H9 (cell line): ENCODE measurements around the gene DPYD. TPM values are rescaled to one million over a fixed set of nuclear protein-coding genes. Genes with fewer than 3 reads are reported as not detected.

Source experiments
- DNase-seq: peaks from one replicate; pipeline ENCODE4 v3.0.0-alpha.2; 2017
- H2AFZ ChIP-seq: one replicate; pipeline ENCODE4 v1.6.1; 2013; ENCODE audit warnings: mild to moderate bottlenecking, low read length, control low read depth, moderate library complexity
- H2AK5ac ChIP-seq: 2 replicates; pipeline ENCODE4 v1.6.1; 2013; ENCODE audit warnings: low read length, control low read depth, mixed read lengths; ENCODE audit not compliant: insufficient read length
- H2BK120ac ChIP-seq: one replicate; pipeline ENCODE4 v1.6.1; 2013; ENCODE audit warnings: low read depth, mild to moderate bottlenecking, low read length, control low read depth, inconsistent platforms; ENCODE audit not compliant: poor library complexity, severe bottlenecking
- H2BK12ac ChIP-seq: 2 replicates; pipeline ENCODE4 v1.6.1; 2013; ENCODE audit warnings: low read length, control low read depth, mixed read lengths, low read depth; ENCODE audit not compliant: insufficient read length
- H2BK15ac ChIP-seq: 2 replicates; pipeline ENCODE4 v1.6.1; 2013; ENCODE audit warnings: low read depth, low read length, control low read depth
- H2BK20ac ChIP-seq: one replicate; pipeline ENCODE4 v1.6.1; 2013; ENCODE audit warnings: low read depth, mild to moderate bottlenecking, low read length, control low read depth, inconsistent platforms; ENCODE audit not compliant: poor library complexity, severe bottlenecking
- H2BK5ac ChIP-seq: 2 replicates; pipeline ENCODE4 v1.6.1; 2013; ENCODE audit warnings: low read length, control low read depth, mixed read lengths; ENCODE audit not compliant: insufficient read length
- H3K14ac ChIP-seq: 2 replicates; pipeline ENCODE4 v1.6.1; 2013; ENCODE audit warnings: low read length, control low read depth; ENCODE audit not compliant: insufficient read depth
- H3K18ac ChIP-seq: 2 replicates; pipeline ENCODE4 v1.6.1; 2013; ENCODE audit warnings: low read depth, mild to moderate bottlenecking, mixed read lengths, low read length, control low read depth; ENCODE audit not compliant: insufficient read length
- H3K23ac ChIP-seq: 2 replicates; pipeline ENCODE4 v1.6.1; 2013; ENCODE audit warnings: low read length, control low read depth, mixed read lengths, low read depth; ENCODE audit not compliant: insufficient read length
- H3K23me2 ChIP-seq: 2 replicates; pipeline ENCODE4 v1.6.1; 2013; ENCODE audit warnings: low read depth, mild to moderate bottlenecking, mixed read lengths, low read length, control low read depth; ENCODE audit not compliant: insufficient read length, poor library complexity, severe bottlenecking
- H3K27ac ChIP-seq: 2 replicates; pipeline ENCODE4 v1.5.1; 2013; ENCODE audit warnings: low read length, control low read depth, mixed read lengths, low read depth; ENCODE audit not compliant: insufficient read length
- H3K27me3 ChIP-seq: 2 replicates; pipeline ENCODE4 v1.6.1; 2013; ENCODE audit warnings: low read length, control low read depth, inconsistent platforms; ENCODE audit not compliant: insufficient read depth
- H3K4ac ChIP-seq: 2 replicates; pipeline ENCODE4 v1.6.1; 2013; ENCODE audit warnings: low read depth, mild to moderate bottlenecking, control low read depth, inconsistent platforms, low read length, moderate library complexity
- H3K4me1 ChIP-seq: 2 replicates; pipeline ENCODE4 v1.6.1; 2013; ENCODE audit warnings: low read length, control low read depth, inconsistent platforms; ENCODE audit not compliant: insufficient read depth
- H3K4me2 ChIP-seq: 2 replicates; pipeline ENCODE4 v1.6.1; 2013; ENCODE audit warnings: low read length, control low read depth, mixed read lengths; ENCODE audit not compliant: insufficient read length, insufficient read depth
- H3K56ac ChIP-seq: 2 replicates; pipeline ENCODE4 v1.6.1; 2013; ENCODE audit warnings: low read depth, mild to moderate bottlenecking, mixed read lengths, low read length, control low read depth; ENCODE audit not compliant: insufficient read length
- H3K79me1 ChIP-seq: 2 replicates; pipeline ENCODE4 v1.6.1; 2013; ENCODE audit warnings: low read depth, mild to moderate bottlenecking, moderate library complexity, low read length, control low read depth, inconsistent platforms; ENCODE audit not compliant: insufficient read depth, poor library complexity, severe bottlenecking
- H3K79me2 ChIP-seq: 2 replicates; pipeline ENCODE4 v1.6.1; 2013; ENCODE audit warnings: low read length, control low read depth, inconsistent platforms; ENCODE audit not compliant: insufficient read depth
- H3K9ac ChIP-seq: 2 replicates; pipeline ENCODE4 v1.6.1; 2013; ENCODE audit warnings: low read length, control low read depth, mixed read lengths; ENCODE audit not compliant: insufficient read length; ENCODE audit errors: extremely low read depth
- H3K9me3 ChIP-seq: one replicate; pipeline ENCODE4 v1.6.1; 2013; ENCODE audit warnings: low read depth, low read length, inconsistent platforms; ENCODE audit not compliant: control insufficient read depth
- H3T11ph ChIP-seq: one replicate; pipeline ENCODE4 v1.6.1; 2013; ENCODE audit warnings: mild to moderate bottlenecking, low read length, control low read depth, inconsistent platforms
- H4K20me1 ChIP-seq: one replicate; pipeline ENCODE4 v1.6.1; 2013; ENCODE audit not compliant: control insufficient read depth, insufficient read length, insufficient read depth
- H4K5ac ChIP-seq: 2 replicates; pipeline ENCODE4 v1.6.1; 2013; ENCODE audit warnings: low read depth, mild to moderate bottlenecking, mixed read lengths, low read length, control low read depth; ENCODE audit not compliant: insufficient read length
- H4K8ac ChIP-seq: replicated peaks from 2 replicates; pipeline ENCODE4 v1.6.1; 2013; ENCODE audit warnings: low read length, control low read depth, mixed read lengths, low read depth; ENCODE audit not compliant: insufficient read length
- H4K91ac ChIP-seq: 2 replicates; pipeline ENCODE4 v1.6.1; 2013; ENCODE audit warnings: low read depth, mild to moderate bottlenecking, moderate library complexity, mixed read lengths, low read length, control low read depth; ENCODE audit not compliant: insufficient read length
- H3K27ac Mint-ChIP-seq, 3 experiments: 2 replicates in 2 of 3; 3 replicates in 1 of 3; pipeline ENCODE4 v1.8.0; 2020 to 2021; ENCODE audit warnings: mixed read lengths in 3 of 3, mild to moderate bottlenecking in 1 of 3, moderate library complexity in 1 of 3
- H3K27me3 Mint-ChIP-seq: 2 replicates; pipeline ENCODE4 v1.8.0; 2021; ENCODE audit warnings: low read depth, mild to moderate bottlenecking, moderate library complexity, mixed read lengths
- H3K36me3 Mint-ChIP-seq, 3 experiments: 2 replicates in 2 of 3; 3 replicates in 1 of 3; pipeline ENCODE4 v1.8.0; 2020 to 2021; ENCODE audit warnings: low read depth in 3 of 3, mixed read lengths in 3 of 3; ENCODE audit not compliant: insufficient read depth in 1 of 3
- H3K4me1 Mint-ChIP-seq, 2 experiments: 2 replicates each; pipeline ENCODE4 v1.8.0; 2020; ENCODE audit warnings: mixed read lengths in 2 of 2
- H3K4me3 Mint-ChIP-seq, 2 experiments: 2 replicates in 1 of 2; 3 replicates in 1 of 2; pipeline ENCODE4 v1.8.0; 2020 to 2021; ENCODE audit warnings: mild to moderate bottlenecking in 2 of 2, mixed read lengths in 2 of 2, moderate library complexity in 1 of 2
- H3K9me3 Mint-ChIP-seq, 2 experiments: 2 replicates in 1 of 2; 3 replicates in 1 of 2; pipeline ENCODE4 v1.8.0; 2020; ENCODE audit warnings: mild to moderate bottlenecking in 2 of 2, mixed read lengths in 2 of 2, moderate library complexity in 1 of 2
- CTCF ChIP-seq: fragments of 200-600 bp; sonication (generic); conservative IDR thresholded peaks from 3 replicates; pipeline ENCODE4 v1.8.0; 2021; ENCODE audit warnings: antibody characterized with exemption, mild to moderate bottlenecking
- WGBS: extraction: QIAGEN DNeasy Blood & Tissue Kit; methylation state at CpG from one replicate; pipeline ENCODE4 v1.1.7; 2013; ENCODE audit warnings: missing lambda C conversion rate, low lambda C conversion rate, mixed read lengths; ENCODE audit not compliant: insufficient read length; ENCODE audit errors: extremely low coverage; 5-methylcytosine and 5-hydroxymethylcytosine counted together
- total RNA-seq: library from RNA; stranded (reverse); gene quantifications from 2 replicates; pipeline ENCODE4 v1.2.1, GENCODE V29; 2021

The DPYD gene
- total RNA-seq, 1 experiment from 2014 or later: 0.37 TPM

GRCh38 chr1:97168056-97168455, 752.8 kb downstream of the DPYD start:
- Histone ChIP-seq H2BK20ac (no peak overlapping the region), H3K4ac (no peak overlapping the region), H4K91ac (no peak overlapping the region), H3K4me1 (no peaks in the 10 kb centered on the region), H3K4me2 (no peak overlapping the region), H3K14ac (no peak overlapping the region), H3K79me2 (no peaks in the 10 kb centered on the region), H3K56ac (no peak overlapping the region), H4K8ac (no peak overlapping the region), H3K9ac (no peak overlapping the region), H3K23me2 (no peaks in the 10 kb centered on the region), H2BK120ac (no peak overlapping the region), H4K20me1 (no peaks in the 10 kb centered on the region), H2AK5ac (no peak overlapping the region), H3K79me1 (no peaks in the 10 kb centered on the region), H2BK15ac (no peak overlapping the region), H3K18ac (no peak overlapping the region), H3K27ac (no peak overlapping the region), H4K5ac (no peak overlapping the region), H3K27me3 (no peaks in the 10 kb centered on the region), H3K23ac (no peak overlapping the region), H3T11ph (no peak overlapping the region), H2BK5ac (no peak overlapping the region), H3K9me3 (no peaks in the 10 kb centered on the region), H2AFZ (no peak overlapping the region), H2BK12ac (no peak overlapping the region)
- DNase-seq: no peak
- no peaks in the 10 kb centered on the region for H3K4me1 Mint-ChIP-seq
- TF ChIP-seq CTCF: no peak
- no peaks in the 10 kb centered on the region for H3K36me3 Mint-ChIP-seq
- no peak overlapping the region for H3K27ac Mint-ChIP-seq
- no peaks in the 10 kb centered on the region for H3K27me3 Mint-ChIP-seq
- peaks cover 2 to 5% of the 10 kb centered on the region in 2 experiments; a peak in 3 of 5 replicates for H3K9me3 Mint-ChIP-seq
- WGBS: no CpG with 5 or more reads among the region's 1 CpG
- no peak overlapping the region for H3K4me3 Mint-ChIP-seq
